DND-41 (cell line): ENCODE data around the gene FAM107B.

Experiments used
- CTCF ChIP-seq: IDR thresholded peaks from 2 replicates; pipeline ENCODE4 v1.5.1; 2012; ENCODE audit warnings: borderline replicate concordance, low read length, moderate library complexity, mild to moderate bottlenecking; ENCODE audit not compliant: poor library complexity, severe bottlenecking; ENCODE audit errors: extremely low read depth
- EZH2 ChIP-seq: IDR thresholded peaks from 3 replicates; pipeline ENCODE4 v1.6.1; 2012; ENCODE audit warnings: borderline replicate concordance, low read depth, mild to moderate bottlenecking, moderate library complexity, low read length, inconsistent platforms; ENCODE audit not compliant: severe bottlenecking

GRCh38 chr10:14499601-14499904 lies 275.1 kb downstream of the FAM107B start:
- TF ChIP-seq CTCF (no peak), EZH2 (no peak)
